GM12891 (cell line): ENCODE data around the gene PER2. TPM values are rescaled to one million over a fixed set of nuclear protein-coding genes. Genes with fewer than 3 reads are reported as not detected.
"Not testable (repeated sequence)": the region's sequence is repeated elsewhere in the genome, so short reads cannot be mapped to it uniquely, and the experiment has no call there.

Experiments used
- DNase-seq: peaks from one replicate; pipeline ENCODE4 v3.0.0; 2011; ENCODE audit warnings: low spot score; ENCODE audit not compliant: insufficient read length
- FAIRE-seq: peaks from 2 replicates; lab custom pipeline; 2011; peaks lifted over from hg19 to GRCh38; lab: Jason Lieb, UNC
- PAX5 ChIP-seq: IDR thresholded peaks from 2 replicates; pipeline ENCODE4 v1.6.1; 2011; ENCODE audit warnings: low read length, moderate library complexity, mild to moderate bottlenecking; ENCODE audit not compliant: insufficient read depth, severe bottlenecking
- POLR2A ChIP-seq: IDR thresholded peaks from 2 replicates; pipeline ENCODE4 v1.6.1; 2011; ENCODE audit warnings: low read depth, low read length, control low read depth
- POLR2AphosphoS5 ChIP-seq: IDR thresholded peaks from 2 replicates; pipeline ENCODE4 v1.6.1; 2011; ENCODE audit warnings: low read depth, low read length, control low read depth
- POU2F2 ChIP-seq: IDR thresholded peaks from 2 replicates; pipeline ENCODE4 v1.6.1; 2011; ENCODE audit warnings: low read depth, mild to moderate bottlenecking, control low read depth, low read length, moderate library complexity
- SPI1 ChIP-seq: IDR thresholded peaks from 2 replicates; pipeline ENCODE4 v1.6.1; 2011; ENCODE audit warnings: low read depth, low read length, control low read depth
- TAF1 ChIP-seq: IDR thresholded peaks from 2 replicates; pipeline ENCODE4 v1.6.1; 2011; ENCODE audit warnings: low read depth, low read length, control low read depth
- polyA plus RNA-seq: library from polyadenylated mRNA; unstranded; fragments of >200 nt; gene quantifications from one replicate; pipeline ENCODE4 v1.2.1, GENCODE V29; 2012; ENCODE audit warnings: low read depth, missing spikeins, inconsistent platforms; ENCODE audit not compliant: missing spikeins

Gene PER2
- polyA plus RNA-seq, result 2.0 TPM

GRCh38 chr2:238287737-238288649, at the start of gene PER2:
TSS of gene PER2 (minus strand) at chr2:238288610. CDS start at chr2:238277936, 10,674 bp downstream.
- no peak for TF ChIP-seq PAX5
- 0 out of 2 replicates have a peak, but pooled peaks have one; percentile 36 for TF ChIP-seq POU2F2
- TF ChIP-seq POLR2AphosphoS5, result no peak
- TF ChIP-seq SPI1, result no peak
- no peak for TF ChIP-seq POLR2A
- TF ChIP-seq TAF1, result 0 out of 2 replicates have a peak, but pooled peaks have one; percentile 7
- FAIRE-seq (no peak), DNase-seq (peak; percentile 59)

GRCh38 chr2:238337846-238338245, 49.4 kb upstream of the PER2 start:
- FAIRE-seq (no peak), DNase-seq (no peak)
- TF ChIP-seq SPI1 (no peak), POLR2AphosphoS5 (no peak), POLR2A (no peak), POU2F2 (no peak), PAX5 (no peak), TAF1 (no peak)

- FAIRE-seq, result no peak
- DNase-seq, result no peak
- TF ChIP-seq POLR2A (no peak), POLR2AphosphoS5 (no peak), POU2F2 (no peak), PAX5 (no peak), TAF1 (no peak), SPI1 (no peak)
Observed at GRCh38 chr2:238336793-238337444, 48.5 kb upstream of the PER2 start.

GRCh38 chr2:238336151-238336550, 47.7 kb upstream of the PER2 start:
- DNase-seq (no peak), FAIRE-seq (peak; percentile 28)
- TF ChIP-seq PAX5 (no peak), POLR2A (no peak), SPI1 (no peak)

- not testable (repeated sequence) for FAIRE-seq
Observed at GRCh38 chr2:238335591-238335990, 47.2 kb upstream of the PER2 start.

GRCh38 chr2:238334885-238335284, 46.5 kb upstream of the PER2 start:
- DNase-seq (no peak), FAIRE-seq (no peak)
- TF ChIP-seq POU2F2, result peak; percentile 27; the same call in 1 of the 2 replicates
- TF ChIP-seq POLR2AphosphoS5, result no peak

More at GRCh38 chr2:238335591-238335990, 47.2 kb upstream of the PER2 start:
- not testable (repeated sequence) for DNase-seq

GRCh38 chr2:238331916-238332315, 43.5 kb upstream of the PER2 start:
- FAIRE-seq, result no peak
- TF ChIP-seq POU2F2 (no peak), POLR2AphosphoS5 (no peak), SPI1 (no peak), POLR2A (no peak), TAF1 (no peak), PAX5 (no peak)
- no peak for DNase-seq

- DNase-seq (no peak), FAIRE-seq (no peak)
- TF ChIP-seq POLR2A, result no peak
- no peak for TF ChIP-seq PAX5
- no peak for TF ChIP-seq TAF1
- no peak for TF ChIP-seq SPI1
- no peak for TF ChIP-seq POLR2AphosphoS5
- no peak for TF ChIP-seq POU2F2
Observed at GRCh38 chr2:238330391-238330790, 42.0 kb upstream of the PER2 start.

GRCh38 chr2:238327751-238328150, 39.3 kb upstream of the PER2 start:
- TF ChIP-seq PAX5, result no peak
- TF ChIP-seq POU2F2, result no peak
- TF ChIP-seq POLR2AphosphoS5, result no peak
- TF ChIP-seq POLR2A, result no peak
- TF ChIP-seq TAF1, result no peak
- DNase-seq (no peak), FAIRE-seq (no peak)

- FAIRE-seq (no peak), DNase-seq (no peak)
- TF ChIP-seq POLR2A (no peak), TAF1 (no peak), POU2F2 (no peak), SPI1 (no peak), PAX5 (no peak), POLR2AphosphoS5 (no peak)
Observed at GRCh38 chr2:238326801-238327365, 38.5 kb upstream of the PER2 start.
